HepG2 (cell line): Measurements from ENCODE around the gene CCT5. TPM values are rescaled to one million over a fixed set of nuclear protein-coding genes. Genes with fewer than 3 reads are reported as not detected.

Source experiments
- ATAC-seq: fragments of 200-7000 bp; cut with Tn5 transposase; 3 replicates; pipeline ENCODE4 v1.9.1; 2020; ENCODE audit warnings: mild to moderate bottlenecking, moderate library complexity
- BruUV-seq: library from RNA; stranded (reverse); fragments of 400-500 nt; replicated peaks from 2 replicates; lab custom pipeline; 2021; lab: Mats Ljungman, UMichigan
- CTCF ChIA-PET: fragments of 300-600 bp; formaldehyde crosslinking; extraction: SDS; loops from one replicate; lab custom pipeline; 2021; ENCODE audit warnings: low total read pairs, inconsistent platforms, low intra/inter-chr PET ratio; lab: Yijun Ruan, JAX
- POLR2A ChIA-PET: fragments of 350-600 bp; sonication (Branson Sonifier 250); formaldehyde crosslinking; loops from one replicate; lab custom pipeline; 2020; ENCODE audit warnings: antibody characterized with exemption, inconsistent platforms; lab: Yijun Ruan, JAX
- DNase-seq: peaks from one replicate; pipeline ENCODE4 v3.0.0-alpha.2; 2015; ENCODE audit warnings: low spot score
- FAIRE-seq: peaks from 3 replicates; lab custom pipeline; 2011; peaks lifted over from hg19 to GRCh38; lab: Jason Lieb, UNC
- H2AFZ ChIP-seq: one replicate; pipeline ENCODE4 v1.6.1; 2011; ENCODE audit warnings: low read length, inconsistent platforms
- H3K27ac ChIP-seq: fragments of 300-600 bp; 3 replicates; pipeline ENCODE4 v1.8.0; 2011; ENCODE audit warnings: mixed run types, mild to moderate bottlenecking, mixed read lengths, low read length, inconsistent platforms; ENCODE audit not compliant: insufficient read depth; ENCODE audit errors: extremely low read length
- H3K27me3 ChIP-seq, 2 experiments: fragments of 200-600 bp in 1 of 2; 2 replicates in 1 of 2; 3 replicates in 1 of 2; pipeline versions ENCODE4 v1.6.0 to v1.8.0; 2011; ENCODE audit warnings: low read length in 2 of 2, mild to moderate bottlenecking in 2 of 2, moderate library complexity in 2 of 2, inconsistent platforms in 1 of 2; ENCODE audit not compliant: insufficient read depth in 2 of 2, control insufficient read depth in 1 of 2
- H3K36me3 ChIP-seq, 2 experiments: fragments of 200-600 bp in 1 of 2; replicated peaks in 1 of 2; 2 replicates in 1 of 2; 3 replicates in 1 of 2; pipeline versions ENCODE4 v1.5.1 to v1.8.0; 2011; ENCODE audit warnings: low read length in 2 of 2, inconsistent platforms in 1 of 2; ENCODE audit not compliant: insufficient read depth in 2 of 2, control insufficient read depth in 1 of 2
- H3K4me1 ChIP-seq: 2 replicates; pipeline ENCODE4 v1.5.1; 2012; ENCODE audit warnings: low read length, inconsistent platforms; ENCODE audit not compliant: insufficient read depth
- H3K4me2 ChIP-seq: 2 replicates; pipeline ENCODE4 v1.6.0; 2011; ENCODE audit warnings: low read depth, low read length, inconsistent platforms
- H3K4me3 ChIP-seq, 3 experiments: fragments of 200-600 bp in 1 of 3; sonication (generic), shearing (Covaris generic) in 1 of 3; replicated peaks in 1 of 3; 2 replicates each; pipeline ENCODE4 v1.5.1; 2011 to 2016; ENCODE audit warnings: low read length in 3 of 3, inconsistent platforms in 2 of 3, low read depth in 2 of 3, mild to moderate bottlenecking in 2 of 3, control low read depth in 1 of 3, mixed read lengths in 1 of 3; ENCODE audit not compliant: insufficient read depth in 1 of 3
- H3K79me2 ChIP-seq: one replicate; pipeline ENCODE4 v1.6.1; 2011; ENCODE audit warnings: low read length, inconsistent platforms; ENCODE audit not compliant: insufficient read depth
- H3K9ac ChIP-seq: 2 replicates; pipeline ENCODE4 v1.6.0; 2011; ENCODE audit warnings: mild to moderate bottlenecking, low read depth, low read length, inconsistent platforms; ENCODE audit not compliant: insufficient read depth
- H3K9me3 ChIP-seq: 2 replicates; pipeline ENCODE4 v1.5.1; 2012; ENCODE audit warnings: mild to moderate bottlenecking, low read length
- H4K20me1 ChIP-seq: 2 replicates; pipeline ENCODE4 v1.6.0; 2011; ENCODE audit warnings: inconsistent platforms, mild to moderate bottlenecking, low read length, moderate library complexity; ENCODE audit not compliant: insufficient read depth
- ATM ChIP-seq: fragments of 450-650 bp; IDR thresholded peaks from 2 replicates; pipeline ENCODE4 v1.7.1; 2017; ENCODE audit warnings: mild to moderate bottlenecking, borderline replicate concordance
- HMGA1 ChIP-seq: sonication (generic); formaldehyde crosslinking; conservative IDR thresholded peaks from 2 replicates; pipeline ENCODE4 v1.4.0; 2020; ENCODE audit warnings: missing genetic modification reagents
- HOXA5 ChIP-seq: sonication (generic); formaldehyde crosslinking; IDR thresholded peaks from 2 replicates; pipeline ENCODE4 v1.4.0; 2020; ENCODE audit warnings: missing genetic modification reagents
- KLF6 ChIP-seq: IDR thresholded peaks from 2 replicates; pipeline ENCODE4 v1.8.0; 2016; ENCODE audit warnings: missing biosample characterization, missing genetic modification reagents
- NFYB ChIP-seq: sonication (generic); formaldehyde crosslinking; IDR thresholded peaks from 2 replicates; pipeline ENCODE4 v1.4.0; 2020; ENCODE audit warnings: missing genetic modification reagents
- POLR2AphosphoS5 ChIP-seq: IDR thresholded peaks from 2 replicates; pipeline ENCODE4 v1.6.1; 2012; ENCODE audit warnings: low read depth, low read length
- SNRNP70 ChIP-seq: fragments of 200-400 bp; formaldehyde crosslinking; IDR thresholded peaks from 2 replicates; pipeline ENCODE4 v1.6.1; 2017; ENCODE audit warnings: mild to moderate bottlenecking, low read depth, low read length, moderate library complexity
- ZFP37 ChIP-seq: sonication (generic); formaldehyde crosslinking; IDR thresholded peaks from 2 replicates; pipeline ENCODE4 v1.4.0; 2020; ENCODE audit warnings: missing genetic modification reagents, borderline replicate concordance
- ZNF17 ChIP-seq: sonication (generic); formaldehyde crosslinking; IDR thresholded peaks from 2 replicates; pipeline ENCODE4 v1.5.0; 2020; ENCODE audit warnings: mild to moderate bottlenecking, missing genetic modification reagents
- ZNF33B ChIP-seq: sonication (generic); formaldehyde crosslinking; IDR thresholded peaks from 2 replicates; pipeline ENCODE4 v1.5.1; 2020; ENCODE audit warnings: mild to moderate bottlenecking, missing genetic modification reagents
- ZNF766 ChIP-seq: sonication (generic); formaldehyde crosslinking; IDR thresholded peaks from 2 replicates; pipeline ENCODE4 v1.5.0; 2020; ENCODE audit warnings: missing genetic modification reagents, borderline replicate concordance
- ZNF850 ChIP-seq: sonication (generic); formaldehyde crosslinking; conservative IDR thresholded peaks from 2 replicates; pipeline ENCODE4 v1.9.0; 2021; ENCODE audit warnings: mild to moderate bottlenecking, missing genetic modification reagents
- WGBS: methylation state at CpG from one replicate; pipeline ENCODE4 v1.1.6; 2017; ENCODE audit warnings: low lambda C conversion rate; 5-methylcytosine and 5-hydroxymethylcytosine counted together
- in situ Hi-C: cut with HindIII; loops from 2 replicates; pipeline ENCODE4 v1.10.0; 2017; ENCODE audit warnings: low pct_unique_long_range_greater_than_20kb; ENCODE audit not compliant: extremely low pct_ligation_motif_present
- intact Hi-C: fragments of 100-400 bp; cut with micrococcal nuclease; formaldehyde crosslinking; loops from one replicate; pipeline ENCODE4 v1.10.0; 2022; ENCODE audit not compliant: unreplicated experiment
- polyA plus RNA-seq, 8 experiments: library from polyadenylated mRNA; depleted of rRNA in 3 of 8; stranded (reverse) in 7 of 8; unstranded in 1 of 8; fragments of >200 nt; fragmentation: Illumina TruSeq in 4 of 8; extraction: Trizol in 4 of 8; gene quantifications; 2 replicates each; pipeline versions ENCODE4 v1.2.1 to v1.2.3, GENCODE V29; 2011 to 2016; ENCODE audit warnings: low read depth in 4 of 8, missing spikeins in 1 of 8, mixed read lengths in 1 of 8; ENCODE audit not compliant: insufficient read depth in 1 of 8
- total RNA-seq, 5 experiments: library from RNA; depleted of rRNA; stranded (reverse); fragments of >200 nt; fragmentation: Illumina TruSeq; extraction: Trizol; gene quantifications; 2 replicates each; pipeline ENCODE4 v1.2.3, GENCODE V29; 2016; ENCODE audit warnings: low read depth in 1 of 5
- TF ChIP-seq, protein P1 (sequence below): sonication (generic); formaldehyde crosslinking; IDR thresholded peaks from 2 replicates; pipeline ENCODE4 v1.4.0; 2020; ENCODE audit warnings: missing genetic modification reagents
- TF ChIP-seq, protein P2 (sequence below): sonication (generic); formaldehyde crosslinking; IDR thresholded peaks from 2 replicates; pipeline ENCODE4 v1.5.0; 2020; ENCODE audit warnings: mild to moderate bottlenecking, missing genetic modification reagents, moderate library complexity
- TF ChIP-seq, protein P3 (sequence below), 2 experiments: fragments of 450-650 bp in 1 of 2; sonication (generic) in 1 of 2; formaldehyde crosslinking in 1 of 2; IDR thresholded peaks; 2 replicates each; pipeline versions ENCODE4 v1.6.1 to v1.8.0; 2016 to 2022; ENCODE audit warnings: antibody characterized with exemption in 1 of 2, mild to moderate bottlenecking in 1 of 2, missing genetic modification reagents in 1 of 2

The CCT5 gene
- total and polyA plus RNA-seq, 2 of the 13 experiments (the other 11 are each of a cell fraction or from before 2014, with no cell fraction given), result 319 to 708 TPM

DNA sequence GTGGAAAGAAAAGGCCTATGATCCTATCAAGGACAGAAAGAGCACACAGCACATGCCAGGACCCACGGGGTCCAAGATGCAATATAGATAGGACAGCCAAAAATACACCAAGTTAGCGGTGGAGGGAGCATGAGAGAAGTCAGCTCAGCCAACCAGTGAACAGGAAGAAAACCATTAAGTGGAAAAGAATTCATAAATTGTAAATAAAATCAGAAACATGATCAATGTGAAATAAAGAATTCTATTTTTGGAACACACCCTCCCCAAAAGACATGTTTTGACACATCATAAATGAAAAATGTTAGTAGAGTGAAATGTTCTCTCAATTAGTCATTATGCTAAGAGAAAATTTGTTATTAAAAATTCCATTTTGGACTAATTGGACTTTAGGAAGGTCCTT is 36.0 kb upstream of the CCT5 start:
- Histone ChIP-seq H3K4me1 (no peaks in the 10 kb centered on the region), H2AFZ (no peak overlapping the region), H3K9me3 (no peaks in the 10 kb centered on the region), H3K27me3 (no peaks in the 10 kb centered on the region), H3K9ac (no peak overlapping the region), H3K4me2 (no peak overlapping the region), H3K79me2 (no peaks in the 10 kb centered on the region), H4K20me1 (no peaks in the 10 kb centered on the region), H3K4me3 (no peak overlapping the region), H3K27ac (no peak overlapping the region), H3K36me3 (no peaks in the 10 kb centered on the region)
- ATAC-seq (no peak), DNase-seq (no peak), FAIRE-seq (no peak)
- CTCF ChIA-PET, result no interaction called here
- POLR2A ChIA-PET, result no interaction called here
- in situ Hi-C loops (no loop called here), intact Hi-C loops (no loop called here)
- no TSS peak for BruUV-seq
- 50% methylated on average over 2 of the region's 2 CpGs for WGBS
- TF ChIP-seq ZNF850 (CRISPR knock-in tag) (no peak), ZNF766 (CRISPR knock-in tag) (no peak), ZNF17 (no peak), KLF6 (CRISPR knock-in tag) (no peak), NFYB (CRISPR knock-in tag) (no peak), ZNF33B (CRISPR knock-in tag) (no peak), SNRNP70 (no peak), ZFP37 (CRISPR knock-in tag) (no peak), POLR2AphosphoS5 (no peak), HOXA5 (CRISPR knock-in tag) (no peak), HMGA1 (CRISPR knock-in tag) (no peak), ATM (no peak)
- TF ChIP-seq, protein P1, sequence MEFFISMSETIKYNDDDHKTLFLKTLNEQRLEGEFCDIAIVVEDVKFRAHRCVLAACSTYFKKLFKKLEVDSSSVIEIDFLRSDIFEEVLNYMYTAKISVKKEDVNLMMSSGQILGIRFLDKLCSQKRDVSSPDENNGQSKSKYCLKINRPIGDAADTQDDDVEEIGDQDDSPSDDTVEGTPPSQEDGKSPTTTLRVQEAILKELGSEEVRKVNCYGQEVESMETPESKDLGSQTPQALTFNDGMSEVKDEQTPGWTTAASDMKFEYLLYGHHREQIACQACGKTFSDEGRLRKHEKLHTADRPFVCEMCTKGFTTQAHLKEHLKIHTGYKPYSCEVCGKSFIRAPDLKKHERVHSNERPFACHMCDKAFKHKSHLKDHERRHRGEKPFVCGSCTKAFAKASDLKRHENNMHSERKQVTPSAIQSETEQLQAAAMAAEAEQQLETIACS (CRISPR knock-in tag), result no peak
- TF ChIP-seq, protein P2, sequence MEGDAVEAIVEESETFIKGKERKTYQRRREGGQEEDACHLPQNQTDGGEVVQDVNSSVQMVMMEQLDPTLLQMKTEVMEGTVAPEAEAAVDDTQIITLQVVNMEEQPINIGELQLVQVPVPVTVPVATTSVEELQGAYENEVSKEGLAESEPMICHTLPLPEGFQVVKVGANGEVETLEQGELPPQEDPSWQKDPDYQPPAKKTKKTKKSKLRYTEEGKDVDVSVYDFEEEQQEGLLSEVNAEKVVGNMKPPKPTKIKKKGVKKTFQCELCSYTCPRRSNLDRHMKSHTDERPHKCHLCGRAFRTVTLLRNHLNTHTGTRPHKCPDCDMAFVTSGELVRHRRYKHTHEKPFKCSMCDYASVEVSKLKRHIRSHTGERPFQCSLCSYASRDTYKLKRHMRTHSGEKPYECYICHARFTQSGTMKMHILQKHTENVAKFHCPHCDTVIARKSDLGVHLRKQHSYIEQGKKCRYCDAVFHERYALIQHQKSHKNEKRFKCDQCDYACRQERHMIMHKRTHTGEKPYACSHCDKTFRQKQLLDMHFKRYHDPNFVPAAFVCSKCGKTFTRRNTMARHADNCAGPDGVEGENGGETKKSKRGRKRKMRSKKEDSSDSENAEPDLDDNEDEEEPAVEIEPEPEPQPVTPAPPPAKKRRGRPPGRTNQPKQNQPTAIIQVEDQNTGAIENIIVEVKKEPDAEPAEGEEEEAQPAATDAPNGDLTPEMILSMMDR (CRISPR knock-in tag), result no peak
- TF ChIP-seq, protein P3, sequence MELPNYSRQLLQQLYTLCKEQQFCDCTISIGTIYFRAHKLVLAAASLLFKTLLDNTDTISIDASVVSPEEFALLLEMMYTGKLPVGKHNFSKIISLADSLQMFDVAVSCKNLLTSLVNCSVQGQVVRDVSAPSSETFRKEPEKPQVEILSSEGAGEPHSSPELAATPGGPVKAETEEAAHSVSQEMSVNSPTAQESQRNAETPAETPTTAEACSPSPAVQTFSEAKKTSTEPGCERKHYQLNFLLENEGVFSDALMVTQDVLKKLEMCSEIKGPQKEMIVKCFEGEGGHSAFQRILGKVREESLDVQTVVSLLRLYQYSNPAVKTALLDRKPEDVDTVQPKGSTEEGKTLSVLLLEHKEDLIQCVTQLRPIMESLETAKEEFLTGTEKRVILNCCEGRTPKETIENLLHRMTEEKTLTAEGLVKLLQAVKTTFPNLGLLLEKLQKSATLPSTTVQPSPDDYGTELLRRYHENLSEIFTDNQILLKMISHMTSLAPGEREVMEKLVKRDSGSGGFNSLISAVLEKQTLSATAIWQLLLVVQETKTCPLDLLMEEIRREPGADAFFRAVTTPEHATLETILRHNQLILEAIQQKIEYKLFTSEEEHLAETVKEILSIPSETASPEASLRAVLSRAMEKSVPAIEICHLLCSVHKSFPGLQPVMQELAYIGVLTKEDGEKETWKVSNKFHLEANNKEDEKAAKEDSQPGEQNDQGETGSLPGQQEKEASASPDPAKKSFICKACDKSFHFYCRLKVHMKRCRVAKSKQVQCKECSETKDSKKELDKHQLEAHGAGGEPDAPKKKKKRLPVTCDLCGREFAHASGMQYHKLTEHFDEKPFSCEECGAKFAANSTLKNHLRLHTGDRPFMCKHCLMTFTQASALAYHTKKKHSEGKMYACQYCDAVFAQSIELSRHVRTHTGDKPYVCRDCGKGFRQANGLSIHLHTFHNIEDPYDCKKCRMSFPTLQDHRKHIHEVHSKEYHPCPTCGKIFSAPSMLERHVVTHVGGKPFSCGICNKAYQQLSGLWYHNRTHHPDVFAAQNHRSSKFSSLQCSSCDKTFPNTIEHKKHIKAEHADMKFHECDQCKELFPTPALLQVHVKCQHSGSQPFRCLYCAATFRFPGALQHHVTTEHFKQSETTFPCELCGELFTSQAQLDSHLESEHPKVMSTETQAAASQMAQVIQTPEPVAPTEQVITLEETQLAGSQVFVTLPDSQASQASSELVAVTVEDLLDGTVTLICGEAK (IDR thresholded peaks at IDR 0.05), result no peak
- TF ChIP-seq, protein P3 (CRISPR knock-in tag; IDR thresholded peaks at IDR 0.05), result no peak
